Measurements from ENCODE around the gene TFG.

DNA sequence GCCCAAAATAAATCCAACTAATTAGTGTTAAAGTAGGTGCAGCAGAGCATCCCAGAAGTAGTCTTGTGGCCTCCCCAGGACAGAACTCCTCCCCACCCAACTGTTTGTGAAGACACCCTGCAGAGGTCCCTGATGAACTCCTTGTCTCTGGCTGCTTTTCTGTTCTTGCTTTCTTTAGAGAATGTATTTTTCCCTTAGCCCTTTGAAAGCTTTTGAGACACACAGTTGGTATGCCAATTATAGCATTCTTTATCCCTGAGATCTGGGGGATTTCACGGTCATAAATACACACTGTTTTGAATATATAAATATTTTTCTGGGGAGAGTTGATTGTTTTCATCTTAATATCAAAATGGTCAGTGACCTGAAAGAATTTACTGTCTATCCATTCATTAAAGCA is 9.8 kb downstream of the TFG start:
- TF ChIP-seq, protein P1, sequence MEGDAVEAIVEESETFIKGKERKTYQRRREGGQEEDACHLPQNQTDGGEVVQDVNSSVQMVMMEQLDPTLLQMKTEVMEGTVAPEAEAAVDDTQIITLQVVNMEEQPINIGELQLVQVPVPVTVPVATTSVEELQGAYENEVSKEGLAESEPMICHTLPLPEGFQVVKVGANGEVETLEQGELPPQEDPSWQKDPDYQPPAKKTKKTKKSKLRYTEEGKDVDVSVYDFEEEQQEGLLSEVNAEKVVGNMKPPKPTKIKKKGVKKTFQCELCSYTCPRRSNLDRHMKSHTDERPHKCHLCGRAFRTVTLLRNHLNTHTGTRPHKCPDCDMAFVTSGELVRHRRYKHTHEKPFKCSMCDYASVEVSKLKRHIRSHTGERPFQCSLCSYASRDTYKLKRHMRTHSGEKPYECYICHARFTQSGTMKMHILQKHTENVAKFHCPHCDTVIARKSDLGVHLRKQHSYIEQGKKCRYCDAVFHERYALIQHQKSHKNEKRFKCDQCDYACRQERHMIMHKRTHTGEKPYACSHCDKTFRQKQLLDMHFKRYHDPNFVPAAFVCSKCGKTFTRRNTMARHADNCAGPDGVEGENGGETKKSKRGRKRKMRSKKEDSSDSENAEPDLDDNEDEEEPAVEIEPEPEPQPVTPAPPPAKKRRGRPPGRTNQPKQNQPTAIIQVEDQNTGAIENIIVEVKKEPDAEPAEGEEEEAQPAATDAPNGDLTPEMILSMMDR (IDR thresholded peaks at IDR 0.05), result no peak
- no peak for TF ChIP-seq POLR2A (IDR thresholded peaks at IDR 0.05)

Measured in thyroid gland (tissue), 4 donors.